K562 (cell line): Measurements from ENCODE around the gene BDNF.
A peak's percentile ranks its signal among the peaks of the same experiment; 100 is the strongest.

Experiments
- CTCF ChIP-seq, 3 experiments: IDR thresholded peaks in 2 of 3; conservative IDR thresholded peaks in 1 of 3; 2 replicates each; pipeline ENCODE4 v1.5.1; 2011 to 2012; ENCODE audit warnings: low read length in 3 of 3, mild to moderate bottlenecking in 3 of 3, control low read depth in 2 of 3, improper control_type of control experiment in 1 of 3, inconsistent platforms in 1 of 3, low read depth in 1 of 3, mixed read lengths in 1 of 3, moderate library complexity in 1 of 3; ENCODE audit not compliant: insufficient read depth in 2 of 3
- EP300 ChIP-seq: IDR thresholded peaks from 2 replicates; pipeline ENCODE4 v1.6.1; 2012; ENCODE audit warnings: low read length, improper control_type of control experiment
- MTA2 ChIP-seq: fragments of 450-650 bp; IDR thresholded peaks from 2 replicates; pipeline ENCODE4 v1.6.1; 2016; ENCODE audit warnings: low read depth
- SIX5 ChIP-seq, 2 experiments: IDR thresholded peaks; 2 replicates each; pipeline ENCODE4 v1.6.1; 2011; ENCODE audit warnings: low read length in 2 of 2, borderline replicate concordance in 1 of 2, low read depth in 1 of 2, mild to moderate bottlenecking in 1 of 2, moderate library complexity in 1 of 2; ENCODE audit not compliant: insufficient read depth in 1 of 2
- ZBTB33 ChIP-seq: sonication (generic); formaldehyde crosslinking; IDR thresholded peaks from 2 replicates; pipeline ENCODE4 v1.8.1; 2023; ENCODE audit warnings: mild to moderate bottlenecking, missing genetic modification reagents
- ZNF133 ChIP-seq: fragments of 250-450 bp; sonication (Bioruptor Pico); IDR thresholded peaks from 2 replicates; pipeline ENCODE4 v1.4.0; 2020; ENCODE audit warnings: mild to moderate bottlenecking
- ZNF146 ChIP-seq: IDR thresholded peaks from one replicate; pipeline ENCODE4 v1.6.1; 2018; ENCODE audit warnings: missing compliant biosample characterization; ENCODE audit not compliant: unreplicated experiment
- ZNF24 ChIP-seq: fragments of 450-650 bp; IDR thresholded peaks from 2 replicates; pipeline ENCODE4 v1.6.1; 2016
- ZNF274 ChIP-seq: IDR thresholded peaks from 2 replicates; pipeline ENCODE4 v1.6.1; 2011; ENCODE audit warnings: low read depth, mild to moderate bottlenecking, low read length, moderate library complexity, borderline replicate concordance
- TF ChIP-seq, protein P1 (sequence below), 2 experiments: IDR thresholded peaks; 2 replicates each; pipeline ENCODE4 v1.6.1; 2011; ENCODE audit warnings: borderline replicate concordance in 1 of 2, control low read depth in 1 of 2, low read depth in 1 of 2, low read length in 1 of 2, mild to moderate bottlenecking in 1 of 2, mixed read lengths in 1 of 2, moderate library complexity in 1 of 2; ENCODE audit not compliant: insufficient read depth in 1 of 2, insufficient read length in 1 of 2, poor library complexity in 1 of 2, severe bottlenecking in 1 of 2; ENCODE audit errors: extremely low read depth in 1 of 2

DNA sequence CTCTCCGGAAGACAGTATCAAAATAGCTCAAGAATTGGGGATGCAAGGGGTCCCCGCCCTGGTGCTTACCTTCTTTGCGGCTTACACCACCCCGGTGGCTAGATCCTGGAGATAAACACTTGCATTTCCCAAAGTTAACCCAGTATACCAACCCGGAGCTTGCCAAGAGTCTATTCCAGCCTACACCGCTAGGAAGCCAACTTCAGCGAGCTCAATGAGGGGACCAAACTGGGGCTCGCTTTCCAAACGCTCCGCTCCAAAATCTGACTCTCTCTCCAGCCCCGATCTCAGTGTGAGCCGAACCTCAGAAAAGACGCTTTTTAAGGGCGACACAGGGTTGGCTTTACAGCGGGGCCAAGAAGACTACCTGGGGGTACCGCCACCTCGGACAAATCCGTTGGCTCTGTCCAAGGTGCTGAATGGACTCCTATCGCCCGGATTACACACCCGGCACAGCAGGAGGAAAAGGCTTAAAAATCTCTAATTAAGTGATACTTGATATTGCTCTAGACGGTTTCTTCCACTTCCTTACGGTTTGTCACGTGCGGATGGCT lies 20.1 kb upstream of the BDNF start:
- TF ChIP-seq CTCF (IDR thresholded peaks at IDR 0.05 in 2 of 3, conservative IDR thresholded peaks at IDR 0.05 in 1 of 3; ENCODE audit: insufficient read depth in 2 of 3, low read depth in 1 of 3, low read length in 3 of 3) (0 out of 6 replicates have a peak, but pooled peaks of 1 of the 3 experiments have one; percentile 16), ZNF274 (no peak), SIX5 (IDR thresholded peaks at IDR 0.05; ENCODE audit: borderline replicate concordance in 1 of 2, insufficient read depth in 1 of 2, low read depth in 1 of 2, low read length in 2 of 2) (no peak), EP300 (no peak), ZNF24 (no peak), ZNF133 (CRISPR knock-in tag) (no peak), MTA2 (no peak), ZBTB33 (CRISPR knock-in tag) (no peak), ZNF146 (no peak)
- TF ChIP-seq, protein P1, sequence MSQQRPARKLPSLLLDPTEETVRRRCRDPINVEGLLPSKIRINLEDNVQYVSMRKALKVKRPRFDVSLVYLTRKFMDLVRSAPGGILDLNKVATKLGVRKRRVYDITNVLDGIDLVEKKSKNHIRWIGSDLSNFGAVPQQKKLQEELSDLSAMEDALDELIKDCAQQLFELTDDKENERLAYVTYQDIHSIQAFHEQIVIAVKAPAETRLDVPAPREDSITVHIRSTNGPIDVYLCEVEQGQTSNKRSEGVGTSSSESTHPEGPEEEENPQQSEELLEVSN (IDR thresholded peaks at IDR 0.05; ENCODE audit: borderline replicate concordance in 1 of 2, extremely low read depth in 1 of 2, insufficient read depth in 1 of 2, insufficient read length in 1 of 2, low read depth in 1 of 2, low read length in 1 of 2, poor library complexity in 1 of 2, severe bottlenecking in 1 of 2): no peak
